Upper lobe of right lung (tissue), 1 donor: ENCODE measurements around the gene KIF6. TPM values are rescaled to one million over a fixed set of nuclear protein-coding genes. Genes with fewer than 3 reads are reported as not detected.

Experiments
- ATAC-seq: fragments of 200-7000 bp; cut with Tn5 transposase; one replicate; pipeline ENCODE4 v1.9.1; 2020; ENCODE audit warnings: mild to moderate bottlenecking, moderate library complexity
- DNase-seq: peaks from one replicate; pipeline ENCODE4 v3.0.0-alpha.2; 2020
- H3K27ac ChIP-seq: fragments of 200-600 bp; one replicate; pipeline ENCODE4 v1.8.0; 2022
- H3K27me3 ChIP-seq: fragments of 200-600 bp; one replicate; pipeline ENCODE4 v1.8.0; 2022; ENCODE audit warnings: mild to moderate bottlenecking
- H3K36me3 ChIP-seq: fragments of 200-600 bp; one replicate; pipeline ENCODE4 v1.8.0; 2022
- H3K4me1 ChIP-seq: fragments of 200-600 bp; one replicate; pipeline ENCODE4 v1.8.0; 2022
- H3K4me3 ChIP-seq: fragments of 200-600 bp; one replicate; pipeline ENCODE4 v1.8.0; 2022; ENCODE audit warnings: mild to moderate bottlenecking
- H3K9me3 ChIP-seq: fragments of 200-600 bp; one replicate; pipeline ENCODE4 v1.8.0; 2022
- intact Hi-C: fragments of 100-400 bp; cut with DNase I; formaldehyde crosslinking; loops from one replicate; pipeline ENCODE4 v1.11.0; 2022
- total RNA-seq: library from RNA; stranded (reverse); fragmentation: NEBNext Ultra II Directional; extraction: Animal tissue kit (Norgen Biotek cat#: 25700); gene quantifications from one replicate; pipeline ENCODE4 v1.2.1, GENCODE V29; 2021
- TF ChIP-seq, protein P1 (sequence below): fragments of 200-600 bp; IDR thresholded peaks from one replicate; pipeline ENCODE4 v1.8.0; 2022; ENCODE audit warnings: antibody characterized with exemption
- donor health status: DM: no; HTN: yes; CAD: no; lungs with severe emphysema.

KIF6 gene
- total RNA-seq, 1 donor from 2014 or later = 0.49 TPM

DNA sequence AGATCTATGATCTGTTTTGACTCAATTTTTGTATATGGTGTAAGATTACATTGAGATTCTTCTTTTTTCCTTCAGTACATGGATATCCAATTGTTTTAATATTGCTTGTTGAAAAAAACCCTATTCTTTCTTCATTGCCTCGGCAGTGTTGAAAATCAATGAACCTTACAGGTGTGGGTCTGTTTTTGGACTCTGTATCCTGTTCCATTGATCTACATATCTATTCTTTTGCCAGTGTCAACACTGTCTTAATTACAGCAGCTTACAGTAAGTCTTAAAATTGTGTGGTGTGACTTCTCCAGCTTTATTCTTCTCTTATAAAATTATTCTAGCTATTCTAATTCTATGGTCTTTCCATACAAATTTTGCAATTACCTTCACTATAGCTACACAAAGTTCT lies 320.9 kb downstream of the KIF6 start:
- DNase-seq (no peak), ATAC-seq (no peak)
- TF ChIP-seq, protein P1, sequence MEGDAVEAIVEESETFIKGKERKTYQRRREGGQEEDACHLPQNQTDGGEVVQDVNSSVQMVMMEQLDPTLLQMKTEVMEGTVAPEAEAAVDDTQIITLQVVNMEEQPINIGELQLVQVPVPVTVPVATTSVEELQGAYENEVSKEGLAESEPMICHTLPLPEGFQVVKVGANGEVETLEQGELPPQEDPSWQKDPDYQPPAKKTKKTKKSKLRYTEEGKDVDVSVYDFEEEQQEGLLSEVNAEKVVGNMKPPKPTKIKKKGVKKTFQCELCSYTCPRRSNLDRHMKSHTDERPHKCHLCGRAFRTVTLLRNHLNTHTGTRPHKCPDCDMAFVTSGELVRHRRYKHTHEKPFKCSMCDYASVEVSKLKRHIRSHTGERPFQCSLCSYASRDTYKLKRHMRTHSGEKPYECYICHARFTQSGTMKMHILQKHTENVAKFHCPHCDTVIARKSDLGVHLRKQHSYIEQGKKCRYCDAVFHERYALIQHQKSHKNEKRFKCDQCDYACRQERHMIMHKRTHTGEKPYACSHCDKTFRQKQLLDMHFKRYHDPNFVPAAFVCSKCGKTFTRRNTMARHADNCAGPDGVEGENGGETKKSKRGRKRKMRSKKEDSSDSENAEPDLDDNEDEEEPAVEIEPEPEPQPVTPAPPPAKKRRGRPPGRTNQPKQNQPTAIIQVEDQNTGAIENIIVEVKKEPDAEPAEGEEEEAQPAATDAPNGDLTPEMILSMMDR = no peak
- intact Hi-C loops = no loop called here
- Histone ChIP-seq H3K36me3 (no peaks in the 10 kb centered on the region), H3K4me1 (no peaks in the 10 kb centered on the region), H3K4me3 (no peak overlapping the region), H3K9me3 (no peaks in the 10 kb centered on the region), H3K27ac (no peak overlapping the region), H3K27me3 (no peaks in the 10 kb centered on the region)

DNA sequence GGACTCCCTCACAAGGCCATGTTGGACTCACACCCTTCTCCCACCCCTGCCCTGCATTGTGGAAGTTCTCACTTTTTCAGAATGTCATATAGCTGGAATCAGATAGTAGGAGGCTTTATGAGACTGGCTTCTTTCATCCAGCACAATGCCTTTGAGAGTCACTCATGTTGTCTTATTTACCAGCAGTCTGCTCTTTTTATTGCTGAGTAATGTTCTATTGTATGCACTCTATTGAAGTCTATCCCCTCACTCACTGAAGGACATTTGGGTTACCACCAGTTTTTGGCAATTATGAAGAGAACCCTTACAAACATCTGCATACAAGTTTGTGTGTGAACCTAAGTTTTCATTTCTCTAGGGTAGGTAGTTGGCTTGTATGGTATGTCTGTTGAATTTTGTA lies 321.9 kb downstream of the KIF6 start:
- TF ChIP-seq, protein P1 = no peak
- no peak for DNase-seq
- Histone ChIP-seq H3K27me3 (no peaks in the 10 kb centered on the region), H3K27ac (no peak overlapping the region), H3K36me3 (no peaks in the 10 kb centered on the region), H3K9me3 (no peaks in the 10 kb centered on the region), H3K4me1 (no peaks in the 10 kb centered on the region), H3K4me3 (no peak overlapping the region)
- ATAC-seq = no peak
- intact Hi-C loops = no loop called here

- no peaks in the 10 kb centered on the region for H3K27me3 ChIP-seq
- H3K4me1 ChIP-seq = no peaks in the 10 kb centered on the region
- intact Hi-C loops = no loop called here
- no peaks in the 10 kb centered on the region for H3K9me3 ChIP-seq
- no peak overlapping the region for H3K27ac ChIP-seq
- no peak for DNase-seq
- H3K4me3 ChIP-seq = no peak overlapping the region
- no peaks in the 10 kb centered on the region for H3K36me3 ChIP-seq
- TF ChIP-seq, protein P1 = no peak
- no peak for ATAC-seq
Measured at GRCh38 chr6:39402239-39402751, 322.9 kb downstream of the KIF6 start.

DNA sequence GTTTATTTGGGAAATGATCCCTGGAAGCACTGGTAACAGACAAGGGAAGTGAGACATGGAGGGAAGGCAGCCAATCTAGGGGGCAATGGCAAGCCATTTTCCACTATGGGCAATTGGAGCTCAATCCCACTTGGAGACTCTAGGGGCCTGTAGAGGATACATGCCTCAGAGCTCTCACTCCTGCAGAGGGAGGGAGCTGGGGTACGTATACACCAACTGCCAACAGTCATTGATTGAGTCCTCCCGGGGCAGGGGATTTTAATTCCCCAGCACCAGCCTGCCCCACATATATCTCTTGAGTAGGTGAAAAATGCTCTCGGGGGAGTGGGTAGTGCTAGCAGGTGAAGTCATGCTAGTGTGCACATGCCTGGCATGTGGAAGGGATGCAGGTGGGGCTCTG lies 323.8 kb downstream of the KIF6 start:
- Histone ChIP-seq H3K27ac (no peak overlapping the region), H3K27me3 (no peaks in the 10 kb centered on the region), H3K36me3 (no peaks in the 10 kb centered on the region), H3K4me1 (no peaks in the 10 kb centered on the region), H3K4me3 (no peak overlapping the region), H3K9me3 (no peaks in the 10 kb centered on the region)
- ATAC-seq = no peak
- TF ChIP-seq, protein P1 = no peak
- no peak for DNase-seq
- intact Hi-C loops = no loop called here

GRCh38 chr6:39400026-39400425 lies 325.2 kb downstream of the KIF6 start:
- H3K27me3 ChIP-seq = no peaks in the 10 kb centered on the region
- H3K9me3 ChIP-seq = no peaks in the 10 kb centered on the region
- intact Hi-C loops = no loop called here
- H3K36me3 ChIP-seq = no peaks in the 10 kb centered on the region
- no peak overlapping the region for H3K27ac ChIP-seq
- DNase-seq (no peak), ATAC-seq (no peak)
- H3K4me1 ChIP-seq = no peaks in the 10 kb centered on the region
- H3K4me3 ChIP-seq = no peak overlapping the region
- TF ChIP-seq, protein P1 = no peak

- Histone ChIP-seq H3K36me3 (no peaks in the 10 kb centered on the region), H3K4me3 (no peak overlapping the region), H3K27ac (no peak overlapping the region), H3K4me1 (no peaks in the 10 kb centered on the region), H3K9me3 (no peaks in the 10 kb centered on the region), H3K27me3 (no peaks in the 10 kb centered on the region)
- TF ChIP-seq, protein P1 = no peak
- ATAC-seq (no peak), DNase-seq (no peak)
- intact Hi-C loops = no loop called here
Measured at GRCh38 chr6:39396854-39397253, 328.4 kb downstream of the KIF6 start.
